GM12865 (cell line): Measurements from ENCODE around the gene FILIP1.
A peak's percentile ranks its signal among the peaks of the same experiment; 100 is the strongest.

Experiments used
- DNase-seq: peaks from one replicate; pipeline ENCODE4 v3.0.0; 2010; ENCODE audit warnings: low read depth
- H3K4me3 ChIP-seq: 2 replicates; pipeline ENCODE4 v1.5.1; 2011; ENCODE audit warnings: mild to moderate bottlenecking, low read depth, low read length, control low read depth
- CTCF ChIP-seq: IDR thresholded peaks from 2 replicates; pipeline ENCODE4 v1.5.1; 2011; ENCODE audit warnings: low read length, control low read depth, low read depth, inconsistent platforms; ENCODE audit not compliant: insufficient read depth; ENCODE audit errors: missing control alignments

The FILIP1 gene

GRCh38 chr6:75302280-75302679 lies 191.3 kb downstream of the FILIP1 start:
- H3K4me3 ChIP-seq: no peak overlapping the region
- TF ChIP-seq CTCF: no peak
- no peak for DNase-seq

- H3K4me3 ChIP-seq: no peak overlapping the region
- no peak for TF ChIP-seq CTCF
- no peak for DNase-seq
These were observed 192.1 kb downstream of the FILIP1 start for GRCh38 chr6:75301537-75301936.

- TF ChIP-seq CTCF: no peak
- no peak overlapping the region for H3K4me3 ChIP-seq
These were observed 192.5 kb downstream of the FILIP1 start for GRCh38 chr6:75301088-75301487.

GRCh38 chr6:75300531-75300855 lies 193.1 kb downstream of the FILIP1 start:
- TF ChIP-seq CTCF: no peak
- no peak for DNase-seq
- H3K4me3 ChIP-seq: no peak overlapping the region

More at GRCh38 chr6:75301088-75301487, 192.5 kb downstream of the FILIP1 start:
- DNase-seq: no peak

GRCh38 chr6:75299801-75300530 lies 193.6 kb downstream of the FILIP1 start:
- H3K4me3 ChIP-seq: no peak overlapping the region
- TF ChIP-seq CTCF: no peak
- DNase-seq: no peak

GRCh38 chr6:75296811-75297779 lies 196.5 kb downstream of the FILIP1 start:
- DNase-seq: peak; percentile 77
- TF ChIP-seq CTCF: peak; percentile 53
- H3K4me3 ChIP-seq: no peak overlapping the region

- no peak for DNase-seq
- H3K4me3 ChIP-seq: no peak overlapping the region
- TF ChIP-seq CTCF: no peak
These were observed 201.0 kb downstream of the FILIP1 start for GRCh38 chr6:75292555-75292954.
